Measurements from ENCODE around the gene FGF3.

The FGF3 gene

DNA sequence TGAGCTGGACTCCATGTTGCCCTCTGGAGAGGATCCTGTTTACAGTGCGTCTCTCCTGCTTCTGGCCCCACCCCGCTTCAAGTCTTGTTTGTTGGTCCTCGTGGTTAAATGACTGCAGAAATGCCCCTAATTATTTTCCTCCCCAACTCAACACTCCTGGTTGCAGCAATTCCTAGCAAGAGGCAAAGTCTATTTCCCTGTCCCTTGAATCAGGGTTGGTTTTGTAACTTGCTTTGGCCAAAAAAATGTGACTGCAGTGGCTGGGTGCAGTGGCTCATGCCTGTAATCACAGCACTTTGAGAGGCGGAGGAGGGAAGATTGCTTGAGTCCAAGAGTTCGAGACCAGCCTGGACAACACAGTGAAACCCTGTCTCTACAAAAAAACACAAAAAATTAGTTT, 41.0 kb upstream of the FGF3 start:
- no peak overlapping the region for H3K4me3 ChIP-seq (ENCODE audit: low read depth, low read length)

DNA sequence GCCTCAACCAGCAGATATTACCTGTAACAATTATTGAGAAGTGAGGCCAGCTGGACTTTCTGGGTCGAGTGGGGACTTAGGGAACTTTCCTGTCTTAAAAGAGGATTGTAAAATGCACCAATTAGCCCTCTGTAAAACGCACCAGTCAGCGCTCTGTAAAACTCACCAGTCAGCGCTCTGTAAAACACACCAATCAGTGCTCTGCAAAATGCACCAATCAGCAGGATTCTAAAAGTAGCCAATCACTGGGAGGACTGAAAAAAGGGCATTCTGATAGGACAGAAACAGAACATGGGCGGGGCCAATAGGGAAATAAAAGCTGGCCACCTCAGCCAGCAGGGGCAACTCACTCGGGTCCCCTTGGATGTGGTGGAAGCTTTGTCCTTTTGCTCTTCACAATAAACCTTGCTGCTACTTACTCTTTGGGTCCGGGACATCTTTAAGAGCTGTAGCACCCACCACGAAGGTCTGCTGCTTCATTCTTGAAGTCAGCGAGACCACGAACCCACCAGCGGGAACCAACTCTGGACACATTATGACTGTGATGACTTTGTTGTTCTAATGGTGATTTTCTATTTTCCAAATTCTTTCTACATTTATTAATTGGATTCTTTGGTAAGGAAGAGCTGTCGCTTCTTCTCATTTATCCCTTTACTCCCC, 40.2 kb upstream of the FGF3 start:
- no peak for TF ChIP-seq CTCF (IDR thresholded peaks at IDR 0.05; ENCODE audit: borderline replicate concordance, insufficient read depth, low read depth, low read length)
- H3K4me3 ChIP-seq (ENCODE audit: low read depth, low read length), result no peak overlapping the region

More for the DNA sequence above, 41.0 kb upstream of the FGF3 start:
- TF ChIP-seq CTCF (IDR thresholded peaks at IDR 0.05; ENCODE audit: borderline replicate concordance, insufficient read depth, low read depth, low read length), result no peak

- H3K4me3 ChIP-seq (ENCODE audit: low read depth, low read length), result no peak overlapping the region
- TF ChIP-seq CTCF (IDR thresholded peaks at IDR 0.05; ENCODE audit: borderline replicate concordance, insufficient read depth, low read depth, low read length), result no peak
Observed at GRCh38 chr11:69855421-69855820, 36.2 kb upstream of the FGF3 start.

GRCh38 chr11:69854713-69855112, 35.5 kb upstream of the FGF3 start:
- TF ChIP-seq CTCF (IDR thresholded peaks at IDR 0.05; ENCODE audit: borderline replicate concordance, insufficient read depth, low read depth, low read length), result no peak
- no peak overlapping the region for H3K4me3 ChIP-seq (ENCODE audit: low read depth, low read length)

GRCh38 chr11:69852056-69852455, 32.8 kb upstream of the FGF3 start:
- TF ChIP-seq CTCF (IDR thresholded peaks at IDR 0.05; ENCODE audit: borderline replicate concordance, insufficient read depth, low read depth, low read length), result no peak
- H3K4me3 ChIP-seq (ENCODE audit: low read depth, low read length), result no peak overlapping the region

DNA sequence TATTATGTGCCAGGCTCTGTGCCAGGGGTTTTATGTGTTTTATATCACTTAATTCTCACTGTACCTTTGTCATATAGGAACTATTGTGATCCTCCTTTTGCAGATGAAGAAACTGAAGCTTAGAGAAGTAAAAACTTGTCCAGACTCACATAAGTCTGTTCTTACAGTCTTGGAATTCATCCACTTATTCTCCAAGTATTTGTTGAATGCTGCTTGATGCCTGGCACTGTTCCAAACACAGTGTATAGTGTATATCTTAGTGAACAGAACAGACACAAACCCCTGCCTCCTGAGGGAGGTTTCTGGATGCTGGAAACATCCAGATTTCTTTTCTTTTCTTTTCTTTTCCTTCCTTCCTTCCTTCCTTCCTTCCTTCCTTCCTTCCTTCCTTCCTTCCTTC, 29.0 kb upstream of the FGF3 start:
- no peak for TF ChIP-seq CTCF (IDR thresholded peaks at IDR 0.05; ENCODE audit: borderline replicate concordance, insufficient read depth, low read depth, low read length)
- H3K4me3 ChIP-seq (ENCODE audit: low read depth, low read length), result no peak overlapping the region

DNA sequence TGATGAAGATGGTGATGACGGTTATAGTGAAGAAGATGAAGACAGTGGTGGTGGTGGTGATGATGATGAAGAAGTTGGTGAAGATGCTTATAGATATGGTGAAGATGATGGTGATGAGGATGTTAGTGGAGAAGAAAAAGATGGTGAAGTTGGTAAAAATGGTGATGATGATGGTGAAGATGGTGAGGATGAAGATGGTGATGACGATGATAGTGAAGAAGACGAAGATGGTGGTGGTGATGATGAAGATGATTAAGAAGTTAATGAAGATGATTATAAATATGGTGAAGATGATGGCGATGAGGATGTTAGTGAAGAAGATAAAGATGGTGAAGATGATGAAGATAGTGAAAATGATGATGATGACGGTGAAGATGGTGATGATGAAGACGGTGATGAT, 25.2 kb upstream of the FGF3 start:
- no peak for TF ChIP-seq CTCF (IDR thresholded peaks at IDR 0.05; ENCODE audit: borderline replicate concordance, insufficient read depth, low read depth, low read length)
- H3K4me3 ChIP-seq (ENCODE audit: low read depth, low read length), result no peak overlapping the region
